NCI-H2196 (cell line): ENCODE measurements around the gene TCERG1L.
"Not testable (repeated sequence)": the region's sequence is repeated elsewhere in the genome, so short reads cannot be mapped to it uniquely, and the experiment has no call there.

Experiments used
- DNase-seq: peaks from one replicate; lab custom pipeline; 2025; ENCODE audit not compliant: unreplicated experiment; lab: John Stamatoyannopoulos, UW

TCERG1L gene

GRCh38 chr10:131249955-131250344 is 61.6 kb downstream of the TCERG1L start:
- no peak for DNase-seq

- DNase-seq: no peak
Measured at GRCh38 chr10:131249238-131249954, 62.1 kb downstream of the TCERG1L start.

GRCh38 chr10:131248376-131249165 is 63.0 kb downstream of the TCERG1L start:
- no peak for DNase-seq

GRCh38 chr10:131247873-131248272 is 63.6 kb downstream of the TCERG1L start:
- no peak for DNase-seq

- DNase-seq: no peak
Measured at GRCh38 chr10:131246775-131247174, 64.7 kb downstream of the TCERG1L start.

- DNase-seq: no peak
Measured at GRCh38 chr10:131246089-131246488, 65.4 kb downstream of the TCERG1L start.

- DNase-seq: no peak
Measured at GRCh38 chr10:131245475-131246059, 66.0 kb downstream of the TCERG1L start.

- no peak for DNase-seq
Measured at GRCh38 chr10:131244836-131245235, 66.7 kb downstream of the TCERG1L start.

- DNase-seq: no peak
Measured at GRCh38 chr10:131243076-131243475, 68.4 kb downstream of the TCERG1L start.

GRCh38 chr10:131242007-131242406 is 69.5 kb downstream of the TCERG1L start:
- DNase-seq: no peak

- no peak for DNase-seq
Measured at GRCh38 chr10:131240691-131241090, 70.8 kb downstream of the TCERG1L start.

- no peak for DNase-seq
Measured at GRCh38 chr10:131239926-131240325, 71.6 kb downstream of the TCERG1L start.

- no peak for DNase-seq
Measured at GRCh38 chr10:131239450-131239849, 72.1 kb downstream of the TCERG1L start.

- DNase-seq: no peak
Measured at GRCh38 chr10:131238669-131239280, 72.7 kb downstream of the TCERG1L start.

GRCh38 chr10:131237991-131238651 is 73.4 kb downstream of the TCERG1L start:
- DNase-seq: no peak

- not testable (repeated sequence) for DNase-seq
Measured at GRCh38 chr10:131234606-131235005, 76.9 kb downstream of the TCERG1L start.

GRCh38 chr10:131233611-131234258 is 77.8 kb downstream of the TCERG1L start:
- no peak for DNase-seq

GRCh38 chr10:131231965-131232541 is 79.5 kb downstream of the TCERG1L start:
- DNase-seq: no peak

- no peak for DNase-seq
Measured at GRCh38 chr10:131231323-131231964, 80.1 kb downstream of the TCERG1L start.
